SU-DHL-6 (cell line): ENCODE data around the gene URGCP.

Experiments
- EZH2phosphoT487 ChIP-seq: fragments of 200-600 bp; sonication (generic), shearing (Covaris generic); conservative IDR thresholded peaks from 2 replicates; pipeline ENCODE4 v1.6.1; 2018; ENCODE audit warnings: mild to moderate bottlenecking, antibody characterized with exemption, low read length, moderate library complexity, mixed read lengths
- TF ChIP-seq, protein P1 (sequence below): fragments of 200-600 bp; sonication (generic); IDR thresholded peaks from one replicate; pipeline ENCODE4 v1.5.1; 2017; ENCODE audit warnings: antibody characterized with exemption, mild to moderate bottlenecking, low read length, moderate library complexity; ENCODE audit not compliant: insufficient read depth, poor library complexity, severe bottlenecking

DNA sequence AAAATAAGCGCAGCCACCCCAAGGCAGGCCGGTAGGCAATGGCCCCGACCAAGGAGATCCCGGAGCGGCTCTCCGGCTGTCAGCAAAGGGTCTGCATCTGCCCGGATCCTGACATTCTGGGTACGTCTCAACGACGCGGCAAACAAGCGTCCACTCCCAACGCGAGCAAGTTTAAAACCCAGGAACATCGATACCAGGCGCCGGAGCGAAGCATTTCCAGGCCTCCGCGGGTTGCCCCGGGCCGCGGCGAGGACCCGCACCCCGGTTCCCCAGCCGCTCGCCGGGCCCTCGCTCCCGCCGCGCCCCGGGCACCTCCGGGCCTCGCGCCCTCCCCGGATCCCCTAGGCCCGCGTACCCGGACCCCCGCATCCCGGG is 453 bp downstream of the URGCP start:
- TF ChIP-seq EZH2phosphoT487: no peak
- TF ChIP-seq, protein P1, sequence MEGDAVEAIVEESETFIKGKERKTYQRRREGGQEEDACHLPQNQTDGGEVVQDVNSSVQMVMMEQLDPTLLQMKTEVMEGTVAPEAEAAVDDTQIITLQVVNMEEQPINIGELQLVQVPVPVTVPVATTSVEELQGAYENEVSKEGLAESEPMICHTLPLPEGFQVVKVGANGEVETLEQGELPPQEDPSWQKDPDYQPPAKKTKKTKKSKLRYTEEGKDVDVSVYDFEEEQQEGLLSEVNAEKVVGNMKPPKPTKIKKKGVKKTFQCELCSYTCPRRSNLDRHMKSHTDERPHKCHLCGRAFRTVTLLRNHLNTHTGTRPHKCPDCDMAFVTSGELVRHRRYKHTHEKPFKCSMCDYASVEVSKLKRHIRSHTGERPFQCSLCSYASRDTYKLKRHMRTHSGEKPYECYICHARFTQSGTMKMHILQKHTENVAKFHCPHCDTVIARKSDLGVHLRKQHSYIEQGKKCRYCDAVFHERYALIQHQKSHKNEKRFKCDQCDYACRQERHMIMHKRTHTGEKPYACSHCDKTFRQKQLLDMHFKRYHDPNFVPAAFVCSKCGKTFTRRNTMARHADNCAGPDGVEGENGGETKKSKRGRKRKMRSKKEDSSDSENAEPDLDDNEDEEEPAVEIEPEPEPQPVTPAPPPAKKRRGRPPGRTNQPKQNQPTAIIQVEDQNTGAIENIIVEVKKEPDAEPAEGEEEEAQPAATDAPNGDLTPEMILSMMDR: no peak
